Neural progenitor cell (in vitro differentiated cells): ENCODE measurements around the gene CDC42BPA. TPM values are rescaled to one million over a fixed set of nuclear protein-coding genes. Genes with fewer than 3 reads are reported as not detected.

Experiments
- DNase-seq: peaks from one replicate; pipeline ENCODE4 v3.0.0-alpha.2; 2016; ENCODE audit warnings: low spot score
- H2AFZ ChIP-seq: fragments of 200-600 bp; sonication (generic); replicated peaks from 2 replicates; pipeline ENCODE4 v1.6.1; 2016; ENCODE audit warnings: antibody characterized with exemption
- H3F3A ChIP-seq: fragments of 200-600 bp; sonication (generic); 2 replicates; pipeline ENCODE4 v1.6.1; 2016; ENCODE audit warnings: antibody characterized with exemption, low read depth
- H3K27ac ChIP-seq: fragments of 200-600 bp; sonication (generic); 2 replicates; pipeline ENCODE4 v1.5.1; 2016; ENCODE audit warnings: mild to moderate bottlenecking
- H3K27me3 ChIP-seq: fragments of 200-600 bp; sonication (generic); 2 replicates; pipeline ENCODE4 v1.6.1; 2016; ENCODE audit warnings: mild to moderate bottlenecking, moderate library complexity
- H3K36me3 ChIP-seq: fragments of 200-600 bp; sonication (generic); 2 replicates; pipeline ENCODE4 v1.5.1; 2016
- H3K4me1 ChIP-seq: fragments of 200-600 bp; sonication (generic); 2 replicates; pipeline ENCODE4 v1.6.1; 2016; ENCODE audit warnings: mixed run types
- H3K4me2 ChIP-seq: fragments of 200-600 bp; sonication (generic); 2 replicates; pipeline ENCODE4 v1.6.1; 2016
- H3K4me3 ChIP-seq: fragments of 200-600 bp; sonication (generic); 2 replicates; pipeline ENCODE4 v1.5.1; 2016
- H3K79me2 ChIP-seq: fragments of 200-600 bp; sonication (generic); 2 replicates; pipeline ENCODE4 v1.6.1; 2016; ENCODE audit warnings: low read depth
- H3K9ac ChIP-seq: fragments of 200-600 bp; sonication (generic); 2 replicates; pipeline ENCODE4 v1.6.1; 2016
- H3K9me3 ChIP-seq: fragments of 200-600 bp; sonication (generic); 2 replicates; pipeline ENCODE4 v1.5.1; 2016; ENCODE audit warnings: low read depth
- H4K20me1 ChIP-seq: fragments of 200-600 bp; sonication (generic); 2 replicates; pipeline ENCODE4 v1.6.1; 2016; ENCODE audit warnings: low read depth
- H3K27ac Mint-ChIP-seq: 3 replicates; pipeline ENCODE4 v1.8.0; 2021; ENCODE audit warnings: mixed read lengths
- H3K27me3 Mint-ChIP-seq: 2 replicates; pipeline ENCODE4 v1.8.0; 2022; ENCODE audit warnings: low read depth, mild to moderate bottlenecking, inconsistent platforms, moderate library complexity, mixed read lengths; ENCODE audit not compliant: insufficient read depth
- H3K36me3 Mint-ChIP-seq: 3 replicates; pipeline ENCODE4 v1.8.0; 2021; ENCODE audit warnings: mixed read lengths
- H3K4me1 Mint-ChIP-seq: 3 replicates; pipeline ENCODE4 v1.8.0; 2021; ENCODE audit warnings: mixed read lengths
- H3K4me3 Mint-ChIP-seq: 3 replicates; pipeline ENCODE4 v1.8.0; 2021; ENCODE audit warnings: mild to moderate bottlenecking, moderate library complexity, mixed read lengths
- H3K9me3 Mint-ChIP-seq: 3 replicates; pipeline ENCODE4 v1.8.0; 2020; ENCODE audit warnings: mixed read lengths
- CTCF ChIP-seq: fragments of 200-600 bp; sonication (generic); IDR thresholded peaks from 2 replicates; pipeline ENCODE4 v1.5.1; 2017; ENCODE audit warnings: antibody characterized with exemption, mild to moderate bottlenecking
- EZH2 ChIP-seq: fragments of 200-600 bp; sonication (generic); IDR thresholded peaks from 2 replicates; pipeline ENCODE4 v1.6.1; 2017; ENCODE audit warnings: antibody characterized with exemption, mild to moderate bottlenecking, moderate library complexity
- EZH2phosphoT487 ChIP-seq: fragments of 200-600 bp; sonication (generic); IDR thresholded peaks from 2 replicates; pipeline ENCODE4 v1.6.1; 2017; ENCODE audit warnings: antibody characterized with exemption
- total RNA-seq: library from RNA; depleted of rRNA; stranded (reverse); fragments of >200 nt; gene quantifications from 2 replicates; pipeline ENCODE4 v1.2.3, GENCODE V29; 2015; ENCODE audit warnings: low replicate concordance

CDC42BPA gene
- total RNA-seq, 1 donor from 2014 or later: 54.7 TPM

GRCh38 chr1:227182012-227182411 is 136.3 kb downstream of the CDC42BPA start:
- Histone ChIP-seq H3K4me2 (no peak overlapping the region), H4K20me1 (no peaks in the 10 kb centered on the region), H3K79me2 (no peaks in the 10 kb centered on the region), H3K4me3 (no peak overlapping the region), H3K4me1 (no peaks in the 10 kb centered on the region), H3K36me3 (no peaks in the 10 kb centered on the region), H3F3A (no peaks in the 10 kb centered on the region), H3K9ac (no peak overlapping the region), H3K27ac (no peak overlapping the region), H3K27me3 (no peaks in the 10 kb centered on the region), H3K9me3 (no peaks in the 10 kb centered on the region), H2AFZ (no peak overlapping the region)
- Mint-ChIP-seq H3K27ac (no peak overlapping the region), H3K4me3 (no peak overlapping the region), H3K36me3 (peaks cover 9% of the 10 kb centered on the region), H3K4me1 (no peaks in the 10 kb centered on the region), H3K27me3 (peaks cover 5% of the 10 kb centered on the region), H3K9me3 (no peaks in the 10 kb centered on the region)
- DNase-seq: no peak
- TF ChIP-seq EZH2phosphoT487: no peak
- TF ChIP-seq EZH2: no peak
- TF ChIP-seq CTCF: no peak

GRCh38 chr1:227175611-227176010 is 142.7 kb downstream of the CDC42BPA start:
- H3K9me3 Mint-ChIP-seq: no peaks in the 10 kb centered on the region
- no peaks in the 10 kb centered on the region for H4K20me1 ChIP-seq
- peaks cover 2% of the 10 kb centered on the region for H3K27me3 Mint-ChIP-seq
- no peak overlapping the region for H3K27ac Mint-ChIP-seq
- H2AFZ ChIP-seq: no peak overlapping the region
- no peaks in the 10 kb centered on the region for H3K36me3 ChIP-seq
- H3K36me3 Mint-ChIP-seq: peaks cover 6% of the 10 kb centered on the region
- H3F3A ChIP-seq: no peaks in the 10 kb centered on the region
- H3K27ac ChIP-seq: no peak overlapping the region
- H3K4me2 ChIP-seq: no peak overlapping the region
- no peaks in the 10 kb centered on the region for H3K27me3 ChIP-seq
- no peaks in the 10 kb centered on the region for H3K4me1 Mint-ChIP-seq
- no peaks in the 10 kb centered on the region for H3K79me2 ChIP-seq
- no peak for DNase-seq
- no peak for TF ChIP-seq CTCF
- no peak for TF ChIP-seq EZH2
- TF ChIP-seq EZH2phosphoT487: no peak
- no peak overlapping the region for H3K9ac ChIP-seq
- H3K9me3 ChIP-seq: no peaks in the 10 kb centered on the region
- no peak overlapping the region for H3K4me3 ChIP-seq
- H3K4me3 Mint-ChIP-seq: no peak overlapping the region
- H3K4me1 ChIP-seq: no peaks in the 10 kb centered on the region

- Mint-ChIP-seq H3K9me3 (no peaks in the 10 kb centered on the region), H3K27ac (no peak overlapping the region), H3K4me1 (no peaks in the 10 kb centered on the region), H3K36me3 (peaks cover 8% of the 10 kb centered on the region), H3K4me3 (no peak overlapping the region), H3K27me3 (peaks cover 2% of the 10 kb centered on the region)
- no peak overlapping the region for H3K4me2 ChIP-seq
- no peaks in the 10 kb centered on the region for H3K27me3 ChIP-seq
- H3K9me3 ChIP-seq: no peaks in the 10 kb centered on the region
- H3K4me1 ChIP-seq: no peaks in the 10 kb centered on the region
- DNase-seq: no peak
- H2AFZ ChIP-seq: no peak overlapping the region
- no peaks in the 10 kb centered on the region for H3F3A ChIP-seq
- H3K9ac ChIP-seq: no peak overlapping the region
- no peaks in the 10 kb centered on the region for H4K20me1 ChIP-seq
- no peaks in the 10 kb centered on the region for H3K36me3 ChIP-seq
- no peaks in the 10 kb centered on the region for H3K79me2 ChIP-seq
- H3K4me3 ChIP-seq: no peak overlapping the region
- no peak overlapping the region for H3K27ac ChIP-seq
- TF ChIP-seq EZH2: no peak
- no peak for TF ChIP-seq CTCF
- TF ChIP-seq EZH2phosphoT487: no peak
Observed at GRCh38 chr1:227174164-227174563, 144.1 kb downstream of the CDC42BPA start.
